OCI-LY7 (cell line): ENCODE data around the gene RRAGC. TPM values are rescaled to one million over a fixed set of nuclear protein-coding genes. Genes with fewer than 3 reads are reported as not detected.

ENCODE experiments used
- Bru-seq: library from RNA; stranded (reverse); fragments of 400-500 nt; gene quantifications from one replicate; lab custom pipeline; 2021; lab: Mats Ljungman, UMichigan
- BruChase-seq, 2 experiments: library from RNA; stranded (reverse); fragments of 400-500 nt; gene quantifications; one replicate each; lab custom pipeline; 2021; lab: Mats Ljungman, UMichigan
- BruUV-seq: library from RNA; stranded (reverse); fragments of 400-500 nt; replicated peaks from 2 replicates; lab custom pipeline; 2021; lab: Mats Ljungman, UMichigan
- CTCF ChIA-PET: fragments of 300-600 bp; sonication (Branson Sonifier 250); formaldehyde crosslinking; loops from one replicate; lab custom pipeline; 2022; ENCODE audit warnings: antibody characterized with exemption; ENCODE audit not compliant: unreplicated experiment; lab: Charles Lee
- POLR2A ChIA-PET: fragments of 300-600 bp; sonication (Branson Sonifier 250); formaldehyde crosslinking; loops from one replicate; lab custom pipeline; 2022; ENCODE audit warnings: antibody characterized with exemption; lab: Charles Lee
- DNase-seq: peaks from one replicate; pipeline ENCODE4 v3.0.0-alpha.2; 2015; ENCODE audit warnings: low spot score
- H2AFZ ChIP-seq: fragments of 200-600 bp; sonication (generic), shearing (Covaris generic); 2 replicates; pipeline ENCODE4 v1.6.1; 2014; ENCODE audit warnings: mild to moderate bottlenecking, antibody characterized with exemption, low read length, moderate library complexity
- H3K27ac ChIP-seq: fragments of 200-600 bp; sonication (generic); 2 replicates; pipeline ENCODE4 v1.5.1; 2014; ENCODE audit warnings: mixed run types, low read depth, mild to moderate bottlenecking, moderate library complexity, low read length, inconsistent platforms; ENCODE audit not compliant: poor library complexity, severe bottlenecking
- H3K36me3 ChIP-seq: fragments of 200-600 bp; sonication (generic); 2 replicates; pipeline ENCODE4 v1.6.1; 2014; ENCODE audit warnings: mild to moderate bottlenecking, antibody characterized with exemption, low read length, moderate library complexity, mixed read lengths; ENCODE audit not compliant: insufficient read depth
- H3K4me1 ChIP-seq: fragments of 200-600 bp; sonication (generic); 2 replicates; pipeline ENCODE4 v1.5.1; 2014; ENCODE audit warnings: mild to moderate bottlenecking, low read length; ENCODE audit not compliant: insufficient read depth, poor library complexity, severe bottlenecking
- H3K4me2 ChIP-seq: fragments of 200-600 bp; sonication (generic); 2 replicates; pipeline ENCODE4 v1.6.1; 2014; ENCODE audit warnings: mild to moderate bottlenecking, low read length
- H3K4me3 ChIP-seq: fragments of 200-600 bp; sonication (generic); 2 replicates; pipeline ENCODE4 v1.5.1; 2014; ENCODE audit warnings: mild to moderate bottlenecking, low read depth, low read length; ENCODE audit not compliant: poor library complexity, severe bottlenecking
- H3K79me2 ChIP-seq: fragments of 200-600 bp; sonication (generic); 2 replicates; pipeline ENCODE4 v1.6.1; 2016; ENCODE audit warnings: low read depth, mild to moderate bottlenecking, low read length, moderate library complexity, mixed read lengths; ENCODE audit not compliant: insufficient read depth
- H3K9me2 ChIP-seq: fragments of 200-600 bp; sonication (generic); 2 replicates; pipeline ENCODE4 v1.6.1; 2016; ENCODE audit warnings: mild to moderate bottlenecking, low read length, mixed read lengths; ENCODE audit not compliant: insufficient read depth
- H3K9me3 ChIP-seq: fragments of 200-600 bp; sonication (generic); 2 replicates; pipeline ENCODE4 v1.6.1; 2014; ENCODE audit warnings: mild to moderate bottlenecking, mixed run types, low read length, mixed read lengths
- H4K20me1 ChIP-seq: fragments of 200-600 bp; sonication (generic); 2 replicates; pipeline ENCODE4 v1.6.1; 2014; ENCODE audit warnings: mild to moderate bottlenecking, antibody characterized with exemption, low read length, moderate library complexity, mixed read lengths; ENCODE audit not compliant: insufficient read depth
- EZH2phosphoT487 ChIP-seq: fragments of 200-600 bp; sonication (generic); IDR thresholded peaks from 2 replicates; pipeline ENCODE4 v1.6.1; 2018; ENCODE audit warnings: low read depth, borderline replicate concordance, mild to moderate bottlenecking, mixed run types, antibody characterized with exemption, low read length, moderate library complexity, mixed read lengths
- intact Hi-C: fragments of 100-400 bp; cut with micrococcal nuclease; formaldehyde crosslinking; loops from one replicate; pipeline ENCODE4 v1.10.0; 2022; ENCODE audit not compliant: unreplicated experiment
- long read RNA-seq: library from polyadenylated mRNA; stranded (forward); transcript quantifications from one replicate; pipeline ENCODE4 v2.0.0, GENCODE V29; 2022
- total RNA-seq, 2 experiments: library from RNA; depleted of rRNA in 1 of 2; stranded (reverse); fragments of >200 nt in 1 of 2; shearing (Covaris generic) in 1 of 2; gene quantifications; 2 replicates each; pipeline ENCODE4 v1.2.3, GENCODE V29; 2014 to 2022
- TF ChIP-seq, protein P1 (sequence below): fragments of 200-600 bp; sonication (generic); conservative IDR thresholded peaks from 2 replicates; pipeline ENCODE4 v1.5.1; 2014; ENCODE audit warnings: mild to moderate bottlenecking, antibody characterized with exemption, low read length, moderate library complexity, mixed read lengths

Gene RRAGC, protein sequence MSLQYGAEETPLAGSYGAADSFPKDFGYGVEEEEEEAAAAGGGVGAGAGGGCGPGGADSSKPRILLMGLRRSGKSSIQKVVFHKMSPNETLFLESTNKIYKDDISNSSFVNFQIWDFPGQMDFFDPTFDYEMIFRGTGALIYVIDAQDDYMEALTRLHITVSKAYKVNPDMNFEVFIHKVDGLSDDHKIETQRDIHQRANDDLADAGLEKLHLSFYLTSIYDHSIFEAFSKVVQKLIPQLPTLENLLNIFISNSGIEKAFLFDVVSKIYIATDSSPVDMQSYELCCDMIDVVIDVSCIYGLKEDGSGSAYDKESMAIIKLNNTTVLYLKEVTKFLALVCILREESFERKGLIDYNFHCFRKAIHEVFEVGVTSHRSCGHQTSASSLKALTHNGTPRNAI
- total RNA-seq (2014; rRNA removed; shearing (Covaris generic)) (4.8 and 5.0 TPM in 2 replicates), total RNA-seq (2022) (19.1 and 19.6 TPM in 2 replicates), Bru-seq, nascent RNA (percentile 67 among the genes with signal in this experiment), BruChase-seq, experiment 1, labeled RNA remaining after a 6-hour chase (percentile 74 among the genes with signal in this experiment), BruChase-seq, experiment 2, labeled RNA remaining after a 2-hour chase (percentile 96 among the genes with signal in this experiment)
- long read RNA-seq, partial matches to known transcripts = 1 of 19 reads
- long read RNA-seq, other reads (novel, unspliced or antisense) = 14 of 19 reads

DNA sequence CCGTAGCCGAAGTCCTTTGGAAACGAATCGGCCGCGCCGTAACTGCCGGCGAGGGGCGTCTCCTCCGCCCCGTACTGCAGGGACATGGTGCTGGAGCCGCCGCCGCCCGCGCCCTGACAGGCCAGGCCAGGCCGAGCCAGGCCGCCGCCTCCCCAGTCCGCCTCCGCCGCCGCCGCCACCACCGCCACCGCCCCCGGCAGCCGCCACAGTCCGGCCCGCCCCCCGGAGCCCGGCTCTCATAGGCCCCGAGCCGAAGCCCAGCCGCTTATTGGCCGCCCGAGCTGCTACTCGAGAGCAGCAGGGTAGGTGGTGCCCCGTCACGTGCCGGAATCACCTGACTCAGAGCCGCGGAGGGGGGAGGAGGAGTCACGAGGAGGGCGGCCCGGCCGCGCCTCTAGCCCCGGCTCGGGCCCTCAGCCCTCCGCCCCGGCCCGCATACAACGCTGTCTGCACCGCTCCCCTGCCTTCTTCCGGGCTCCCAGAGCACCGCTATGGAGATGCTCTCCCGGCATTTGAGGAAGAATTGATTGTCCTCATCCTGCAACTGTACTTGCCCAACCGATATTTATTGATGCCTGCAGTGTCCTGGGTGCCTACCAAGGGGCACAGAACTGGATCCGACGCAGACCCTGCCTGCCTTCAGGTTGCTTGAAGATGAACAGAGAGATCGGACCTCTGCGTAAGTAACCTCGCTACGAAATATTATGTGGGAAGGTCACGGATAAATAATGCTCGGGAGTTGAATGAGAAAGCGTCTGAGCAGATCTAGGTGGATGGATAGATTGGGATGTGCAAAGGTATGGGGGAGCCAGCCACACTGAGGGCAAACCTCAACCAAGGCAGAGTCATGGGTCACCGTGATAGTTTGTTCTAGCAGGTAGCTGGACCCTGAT is at the start of gene RRAGC:
RRAGC (minus strand) TSS at position 212 of the 893 bp plus-strand sequence; CDS start at position 86, 126 bp downstream.
- BruUV-seq = no TSS peak
- ChIA-PET POLR2A (interaction anchor here (0.6 to 1.2 kb wide), 3 partner anchors 12 to 274 kb away, joined by 3 to 5 read pairs (median 4); no protein-coding TSS in a partner anchor), CTCF (no interaction called here)
- peak within 1 kb of the TSS; percentile 97 for H2AFZ ChIP-seq
- H3K9me3 ChIP-seq = no peaks in the 10 kb centered on the region
- DNase-seq = peak; percentile 98
- peaks cover 35% of the 10 kb centered on the region for H3K36me3 ChIP-seq
- TF ChIP-seq EZH2phosphoT487 = no peak
- TF ChIP-seq, protein P1, sequence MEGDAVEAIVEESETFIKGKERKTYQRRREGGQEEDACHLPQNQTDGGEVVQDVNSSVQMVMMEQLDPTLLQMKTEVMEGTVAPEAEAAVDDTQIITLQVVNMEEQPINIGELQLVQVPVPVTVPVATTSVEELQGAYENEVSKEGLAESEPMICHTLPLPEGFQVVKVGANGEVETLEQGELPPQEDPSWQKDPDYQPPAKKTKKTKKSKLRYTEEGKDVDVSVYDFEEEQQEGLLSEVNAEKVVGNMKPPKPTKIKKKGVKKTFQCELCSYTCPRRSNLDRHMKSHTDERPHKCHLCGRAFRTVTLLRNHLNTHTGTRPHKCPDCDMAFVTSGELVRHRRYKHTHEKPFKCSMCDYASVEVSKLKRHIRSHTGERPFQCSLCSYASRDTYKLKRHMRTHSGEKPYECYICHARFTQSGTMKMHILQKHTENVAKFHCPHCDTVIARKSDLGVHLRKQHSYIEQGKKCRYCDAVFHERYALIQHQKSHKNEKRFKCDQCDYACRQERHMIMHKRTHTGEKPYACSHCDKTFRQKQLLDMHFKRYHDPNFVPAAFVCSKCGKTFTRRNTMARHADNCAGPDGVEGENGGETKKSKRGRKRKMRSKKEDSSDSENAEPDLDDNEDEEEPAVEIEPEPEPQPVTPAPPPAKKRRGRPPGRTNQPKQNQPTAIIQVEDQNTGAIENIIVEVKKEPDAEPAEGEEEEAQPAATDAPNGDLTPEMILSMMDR = no peak
- H3K79me2 ChIP-seq = peaks cover 32% of the 10 kb centered on the region
- peak within 1 kb of the TSS; percentile 92 for H3K4me2 ChIP-seq
- H3K27ac ChIP-seq = peak within 1 kb of the TSS; percentile 14
- intact Hi-C loops = loop anchor here (2.0 kb wide), 1 partner anchor 13 kb away; the partner anchor contains the start of gene MYCBP
- peak within 1 kb of the TSS; percentile 91 for H3K4me3 ChIP-seq
- H4K20me1 ChIP-seq = 0 out of 2 replicates have a peak, but pooled peaks cover 4% of the 10 kb centered on the region
- peaks cover 18% of the 10 kb centered on the region for H3K4me1 ChIP-seq
- no peaks in the 10 kb centered on the region for H3K9me2 ChIP-seq

DNA sequence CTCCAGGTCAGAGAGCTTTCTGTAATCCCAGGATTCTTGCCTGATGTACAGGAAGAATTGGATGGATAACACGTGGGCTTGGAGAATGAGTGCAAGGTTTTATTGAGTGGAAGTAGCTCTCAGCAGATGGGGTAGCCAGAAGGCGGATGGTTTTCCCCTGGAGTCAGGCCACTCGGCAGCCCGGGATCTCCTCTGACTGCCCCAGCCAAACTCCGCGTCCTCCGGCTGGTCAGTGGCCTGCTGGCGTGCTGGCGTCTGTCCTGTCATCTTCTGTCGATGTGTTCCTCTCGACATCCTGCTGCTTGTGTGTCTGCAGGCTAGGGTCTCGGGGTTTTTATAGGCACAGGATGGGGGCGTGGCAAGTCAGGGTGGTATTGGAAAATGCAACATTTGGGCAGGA is 49.2 kb upstream of the RRAGC start:
- no peaks in the 10 kb centered on the region for H3K4me1 ChIP-seq
- H4K20me1 ChIP-seq = no peaks in the 10 kb centered on the region
- H3K4me2 ChIP-seq = no peak overlapping the region
- intact Hi-C loops = no loop called here
- no peak for DNase-seq
- TF ChIP-seq, protein P1 = no peak
- TF ChIP-seq EZH2phosphoT487 = no peak
- no TSS peak for BruUV-seq
- H3K79me2 ChIP-seq = no peaks in the 10 kb centered on the region
- no peaks in the 10 kb centered on the region for H3K9me3 ChIP-seq
- no peak overlapping the region for H2AFZ ChIP-seq
- ChIA-PET CTCF (no interaction called here), POLR2A (interaction anchor here (0.6 kb wide), 1 partner anchor 26 kb away, joined by 3 read pairs; no protein-coding TSS in a partner anchor)
- H3K9me2 ChIP-seq = no peaks in the 10 kb centered on the region
- H3K36me3 ChIP-seq = no peaks in the 10 kb centered on the region
- no peak overlapping the region for H3K27ac ChIP-seq
- no peak overlapping the region for H3K4me3 ChIP-seq
